Neuronal stem cell (in vitro differentiated cells): ENCODE results near the gene UBASH3B.

ENCODE experiments used
- DNase-seq: peaks from one replicate; pipeline ENCODE4 v3.0.0-alpha.2; 2013; ENCODE audit warnings: low spot score
- H2AFZ ChIP-seq: one replicate; pipeline ENCODE4 v1.6.1; 2013; ENCODE audit warnings: mild to moderate bottlenecking, low read length, inconsistent platforms
- H2AK5ac ChIP-seq: 2 replicates; pipeline ENCODE4 v1.6.1; 2013; ENCODE audit warnings: low read depth, mild to moderate bottlenecking, inconsistent platforms, low read length, moderate library complexity, mixed read lengths
- H2BK120ac ChIP-seq: 2 replicates; pipeline ENCODE4 v1.6.1; 2013; ENCODE audit warnings: low read depth, mild to moderate bottlenecking, inconsistent platforms, low read length, moderate library complexity, mixed read lengths
- H2BK12ac ChIP-seq: one replicate; pipeline ENCODE4 v1.6.1; 2013; ENCODE audit warnings: low read length, inconsistent platforms
- H2BK15ac ChIP-seq: 2 replicates; pipeline ENCODE4 v1.6.1; 2013; ENCODE audit warnings: mild to moderate bottlenecking, low read length, inconsistent platforms, mixed read lengths
- H2BK5ac ChIP-seq: one replicate; pipeline ENCODE4 v1.6.1; 2013; ENCODE audit warnings: inconsistent platforms, mild to moderate bottlenecking, low read length, moderate library complexity
- H3K14ac ChIP-seq: one replicate; pipeline ENCODE4 v1.6.1; 2013; ENCODE audit warnings: low read length, inconsistent platforms
- H3K18ac ChIP-seq: 2 replicates; pipeline ENCODE4 v1.6.1; 2013; ENCODE audit warnings: low read length, inconsistent platforms
- H3K23ac ChIP-seq: 2 replicates; pipeline ENCODE4 v1.6.1; 2013; ENCODE audit warnings: low read depth, mild to moderate bottlenecking, mixed read lengths, low read length, inconsistent platforms; ENCODE audit not compliant: poor library complexity
- H3K27ac ChIP-seq: replicated peaks from 3 replicates; pipeline ENCODE4 v1.5.1; 2013; ENCODE audit warnings: low read length, inconsistent platforms
- H3K27me3 ChIP-seq, 3 experiments: 2 replicates each; pipeline ENCODE4 v1.6.1; 2013; ENCODE audit warnings: low read length in 3 of 3, mild to moderate bottlenecking in 2 of 3, inconsistent platforms in 1 of 3, low read depth in 1 of 3, mixed read lengths in 1 of 3, moderate library complexity in 1 of 3; ENCODE audit not compliant: control insufficient read depth in 3 of 3, insufficient read depth in 3 of 3
- H3K36me3 ChIP-seq, 2 donors: replicated peaks in 1 of 2; 2 replicates each; pipeline ENCODE4 v1.6.1; 2013; ENCODE audit warnings: low read length in 2 of 2; ENCODE audit not compliant: control insufficient read depth in 2 of 2, insufficient read depth in 2 of 2
- H3K4ac ChIP-seq: 2 replicates; pipeline ENCODE4 v1.6.1; 2013; ENCODE audit warnings: inconsistent platforms, mild to moderate bottlenecking, low read length, moderate library complexity
- H3K4me1 ChIP-seq, 2 donors: 1 replicate in 1 of 2; 2 replicates in 1 of 2; pipeline ENCODE4 v1.6.1; 2013; ENCODE audit warnings: low read length in 2 of 2, low read depth in 1 of 2; ENCODE audit not compliant: control insufficient read depth in 2 of 2, insufficient read depth in 1 of 2
- H3K4me2 ChIP-seq: one replicate; pipeline ENCODE4 v1.6.1; 2013; ENCODE audit warnings: mild to moderate bottlenecking, low read length, inconsistent platforms; ENCODE audit not compliant: insufficient read depth, poor library complexity, severe bottlenecking
- H3K4me3 ChIP-seq, 2 donors: 2 replicates each; pipeline ENCODE4 v1.5.1; 2013; ENCODE audit warnings: low read length in 2 of 2, mild to moderate bottlenecking in 2 of 2, inconsistent platforms in 1 of 2, moderate library complexity in 1 of 2
- H3K79me1 ChIP-seq: one replicate; pipeline ENCODE4 v1.6.1; 2013; ENCODE audit warnings: low read depth, mild to moderate bottlenecking, inconsistent platforms, low read length, moderate library complexity
- H3K9ac ChIP-seq: one replicate; pipeline ENCODE4 v1.6.1; 2013; ENCODE audit warnings: mild to moderate bottlenecking, low read depth, low read length, inconsistent platforms; ENCODE audit not compliant: poor library complexity
- H3K9me3 ChIP-seq, 2 donors: replicated peaks in 1 of 2; 2 replicates each; pipeline versions ENCODE3 to v1.6.1; 2013; ENCODE audit warnings: low read length in 2 of 2, mild to moderate bottlenecking in 2 of 2, inconsistent platforms in 1 of 2, low read depth in 1 of 2, mixed read lengths in 1 of 2, moderate library complexity in 1 of 2; ENCODE audit not compliant: control insufficient read depth in 2 of 2, insufficient read depth in 1 of 2
- H4K8ac ChIP-seq: one replicate; pipeline ENCODE4 v1.6.1; 2013; ENCODE audit warnings: low read depth, mild to moderate bottlenecking, inconsistent platforms, low read length, moderate library complexity
- H4K91ac ChIP-seq: one replicate; pipeline ENCODE4 v1.6.1; 2013; ENCODE audit warnings: low read length, low read depth, mild to moderate bottlenecking, inconsistent platforms; ENCODE audit not compliant: poor library complexity
- WGBS, 2 donors: extraction: QIAGEN DNeasy Blood & Tissue Kit; methylation state at CpG; one replicate each; pipeline ENCODE4 v1.1.7; 2013; ENCODE audit warnings: missing lambda C conversion rate in 2 of 2, mixed read lengths in 1 of 2; ENCODE audit not compliant: insufficient read length in 2 of 2, insufficient replicate concordance in 1 of 2; ENCODE audit errors: extremely low coverage in 2 of 2; 5-methylcytosine and 5-hydroxymethylcytosine counted together

Gene UBASH3B

DNA sequence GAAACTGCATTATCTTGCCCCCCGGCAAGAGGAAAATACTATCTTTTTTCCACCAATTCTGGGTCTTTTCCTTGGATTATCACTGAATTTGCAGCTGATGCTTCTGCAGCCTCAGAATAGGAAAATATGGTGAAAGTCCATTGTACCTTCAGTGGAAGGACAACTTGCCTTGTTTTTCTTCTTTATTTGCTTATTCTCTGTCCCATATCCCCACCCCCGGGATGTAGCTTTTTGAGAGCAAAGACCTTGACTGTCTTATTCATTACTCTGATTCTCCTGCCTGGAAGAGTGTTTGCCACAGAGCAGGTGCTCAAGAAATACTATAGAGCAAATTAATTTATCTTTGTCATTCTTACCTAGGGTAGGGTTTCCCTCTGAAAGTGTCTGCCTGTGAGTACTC is 29.5 kb downstream of the UBASH3B start:
- WGBS, 2 donors, result no CpG with 5 or more reads among the region's 2 CpGs
- no peak overlapping the region for H2BK12ac ChIP-seq

GRCh38 chr11:122686111-122686510 is 30.6 kb downstream of the UBASH3B start:
- H2AFZ ChIP-seq, result no peak overlapping the region
- H3K79me1 ChIP-seq, result no peaks in the 10 kb centered on the region
- no peak overlapping the region for H2AK5ac ChIP-seq
- no peak overlapping the region for H4K8ac ChIP-seq
- no peak overlapping the region for H3K14ac ChIP-seq
- no peak overlapping the region for H4K91ac ChIP-seq
- no peak overlapping the region for H3K4ac ChIP-seq
- no peak overlapping the region for H2BK5ac ChIP-seq
- no peaks in the 10 kb centered on the region for H3K36me3 ChIP-seq
- no peak overlapping the region for H3K4me2 ChIP-seq
- peaks cover 4 to 6% of the 10 kb centered on the region in 2 donors for H3K4me1 ChIP-seq
- H3K27ac ChIP-seq, result no peak overlapping the region
- no peak overlapping the region for H2BK15ac ChIP-seq
- no CpG with 5 or more reads among the region's 8 CpGs for WGBS, 2 donors
- DNase-seq, result no peak
- no peak overlapping the region for H2BK12ac ChIP-seq
- H3K4me3 ChIP-seq, result no peak overlapping the region
- no peak overlapping the region for H3K23ac ChIP-seq
- H3K18ac ChIP-seq, result no peak overlapping the region
- no peaks in the 10 kb centered on the region for H3K9me3 ChIP-seq
- no peak overlapping the region for H3K9ac ChIP-seq
- H2BK120ac ChIP-seq, result no peak overlapping the region
- no peaks in the 10 kb centered on the region for H3K27me3 ChIP-seq

More for the DNA sequence above, 29.5 kb downstream of the UBASH3B start:
- H2BK120ac ChIP-seq, result no peak overlapping the region
- H2AFZ ChIP-seq, result no peak overlapping the region
- H3K79me1 ChIP-seq, result no peaks in the 10 kb centered on the region
- H3K9ac ChIP-seq, result no peak overlapping the region
- no peak overlapping the region for H2BK5ac ChIP-seq
- H3K4me3 ChIP-seq, result no peak overlapping the region
- H3K36me3 ChIP-seq, result no peaks in the 10 kb centered on the region
- no peak overlapping the region for H3K27ac ChIP-seq
- no peak overlapping the region for H3K4me2 ChIP-seq
- H3K14ac ChIP-seq, result no peak overlapping the region
- H2AK5ac ChIP-seq, result no peak overlapping the region
- no peak overlapping the region for H4K8ac ChIP-seq
- H3K4me1 ChIP-seq, result peaks cover 0 to 4% of the 10 kb centered on the region in 2 donors
- no peaks in the 10 kb centered on the region for H3K9me3 ChIP-seq
- H3K18ac ChIP-seq, result no peak overlapping the region
- no peaks in the 10 kb centered on the region for H3K27me3 ChIP-seq
- H4K91ac ChIP-seq, result no peak overlapping the region
- no peak overlapping the region for H2BK15ac ChIP-seq
- no peak for DNase-seq
- no peak overlapping the region for H3K23ac ChIP-seq
- no peak overlapping the region for H3K4ac ChIP-seq

DNA sequence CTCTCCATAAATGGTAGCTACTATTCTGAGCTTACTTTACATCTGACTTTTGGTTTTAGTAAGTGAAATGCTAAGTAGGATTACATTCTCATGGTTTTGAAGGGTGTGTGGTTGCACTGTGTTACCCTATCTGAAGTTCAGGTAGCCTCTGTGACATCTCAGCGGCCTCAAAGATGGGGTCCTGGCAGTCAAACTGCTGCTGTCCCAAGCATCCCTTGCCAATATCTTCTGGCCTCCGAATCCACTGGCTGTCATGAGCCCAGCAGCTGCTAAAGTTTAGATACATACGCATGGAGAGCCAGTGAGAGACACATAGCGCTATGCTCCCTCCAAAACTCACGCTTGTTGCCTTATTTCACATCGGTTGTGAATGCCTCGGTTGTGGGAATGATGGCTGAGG is 34.9 kb downstream of the UBASH3B start:
- Histone ChIP-seq H3K18ac (no peak overlapping the region), H4K8ac (no peak overlapping the region), H3K4me1 (peaks cover 6 to 11% of the 10 kb centered on the region in 2 donors), H3K9ac (no peak overlapping the region), H4K91ac (no peak overlapping the region), H3K14ac (no peak overlapping the region), H3K23ac (no peak overlapping the region), H2BK12ac (no peak overlapping the region), H2BK15ac (no peak overlapping the region), H3K27me3 (no peaks in the 10 kb centered on the region), H2BK120ac (no peak overlapping the region), H3K79me1 (no peaks in the 10 kb centered on the region), H2AFZ (peak overlapping the region; percentile 86), H3K27ac (no peak overlapping the region), H2AK5ac (no peak overlapping the region), H3K4ac (no peak overlapping the region), H2BK5ac (no peak overlapping the region), H3K4me2 (no peak overlapping the region), H3K4me3 (no peak overlapping the region), H3K36me3 (no peaks in the 10 kb centered on the region), H3K9me3 (no peaks in the 10 kb centered on the region)
- DNase-seq, result no peak
- no CpG with 5 or more reads among the region's 7 CpGs for WGBS, 2 donors

GRCh38 chr11:122690801-122691548 is 35.5 kb downstream of the UBASH3B start:
- Histone ChIP-seq H2AFZ (peak overlapping the region; percentile 86), H3K4ac (no peak overlapping the region), H3K23ac (no peak overlapping the region), H3K4me3 (no peak overlapping the region), H2AK5ac (no peak overlapping the region), H3K18ac (no peak overlapping the region), H3K36me3 (no peaks in the 10 kb centered on the region), H3K4me1 (peaks cover 6 to 11% of the 10 kb centered on the region in 2 donors), H3K9ac (no peak overlapping the region), H4K8ac (no peak overlapping the region), H3K14ac (no peak overlapping the region), H2BK5ac (no peak overlapping the region), H2BK120ac (no peak overlapping the region), H2BK12ac (no peak overlapping the region), H3K9me3 (no peaks in the 10 kb centered on the region), H3K4me2 (no peak overlapping the region), H3K27ac (peak overlapping the region; percentile 59), H2BK15ac (no peak overlapping the region), H3K27me3 (no peaks in the 10 kb centered on the region), H4K91ac (no peak overlapping the region), H3K79me1 (no peaks in the 10 kb centered on the region)
- WGBS, 2 donors, result no CpG with 5 or more reads among the region's 14 CpGs
- DNase-seq, result no peak
